ENCODE data around the gene NCF2. TPM values are rescaled to one million over a fixed set of nuclear protein-coding genes. Genes with fewer than 3 reads are reported as not detected.

The NCF2 gene
- total RNA-seq, 1 experiment from 2014 or later, result 5.5 TPM

GRCh38 chr1:183612407-183612806, 22.1 kb upstream of the NCF2 start:
- no TSS peak for BruUV-seq (replicated peaks)
- H3K9me3 Mint-ChIP-seq (ENCODE audit: low read depth, unreplicated experiment), result no peaks in the 10 kb centered on the region
- DNase-seq, result no peak
- CTCF ChIA-PET, result no interaction called here
- H3K27me3 Mint-ChIP-seq (ENCODE audit: unreplicated experiment), result peaks cover 7% of the 10 kb centered on the region
- no peak overlapping the region for H3K27ac Mint-ChIP-seq (ENCODE audit: unreplicated experiment)
- no peak overlapping the region for H3K4me3 Mint-ChIP-seq (ENCODE audit: low read depth, unreplicated experiment)
- no peak for TF ChIP-seq CTCF (IDR thresholded peaks at IDR 0.05; ENCODE audit: unreplicated experiment)
- peaks cover 3% of the 10 kb centered on the region for H3K36me3 Mint-ChIP-seq (ENCODE audit: insufficient read depth, unreplicated experiment)
- intact Hi-C loops (cut with micrococcal nuclease; ENCODE audit: unreplicated experiment), result no loop called here
- peaks cover 41% of the 10 kb centered on the region for H3K4me1 Mint-ChIP-seq (ENCODE audit: low read depth, unreplicated experiment)

GRCh38 chr1:183611021-183611420, 20.8 kb upstream of the NCF2 start:
- no peak overlapping the region for H3K27ac Mint-ChIP-seq (ENCODE audit: unreplicated experiment)
- H3K9me3 Mint-ChIP-seq (ENCODE audit: low read depth, unreplicated experiment), result no peaks in the 10 kb centered on the region
- no peak for TF ChIP-seq CTCF (IDR thresholded peaks at IDR 0.05; ENCODE audit: unreplicated experiment)
- H3K4me3 Mint-ChIP-seq (ENCODE audit: low read depth, unreplicated experiment), result no peak overlapping the region
- no peak for DNase-seq
- peaks cover 3% of the 10 kb centered on the region for H3K36me3 Mint-ChIP-seq (ENCODE audit: insufficient read depth, unreplicated experiment)
- H3K27me3 Mint-ChIP-seq (ENCODE audit: unreplicated experiment), result peaks cover 7% of the 10 kb centered on the region
- intact Hi-C loops (cut with micrococcal nuclease; ENCODE audit: unreplicated experiment), result no loop called here
- H3K4me1 Mint-ChIP-seq (ENCODE audit: low read depth, unreplicated experiment), result peaks cover 37% of the 10 kb centered on the region
- no TSS peak for BruUV-seq (replicated peaks)
- CTCF ChIA-PET, result interaction anchor here (0.8 kb wide), 1 partner anchor 43 kb away, joined by 3 read pairs; no protein-coding TSS in a partner anchor

GRCh38 chr1:183609759-183610452, 19.6 kb upstream of the NCF2 start:
- Mint-ChIP-seq H3K27ac (ENCODE audit: unreplicated experiment) (peak overlapping the region; percentile 71), H3K4me3 (ENCODE audit: low read depth, unreplicated experiment) (no peak overlapping the region), H3K9me3 (ENCODE audit: low read depth, unreplicated experiment) (no peaks in the 10 kb centered on the region), H3K36me3 (ENCODE audit: insufficient read depth, unreplicated experiment) (peaks cover 3% of the 10 kb centered on the region), H3K27me3 (ENCODE audit: unreplicated experiment) (peaks cover 7% of the 10 kb centered on the region), H3K4me1 (ENCODE audit: low read depth, unreplicated experiment) (peaks cover 37% of the 10 kb centered on the region)
- peak; percentile 16 for DNase-seq
- CTCF ChIA-PET, result interaction anchor here (1.0 to 1.3 kb wide), 2 partner anchors 21 to 23 kb away, joined by 3 to 5 read pairs; no protein-coding TSS in a partner anchor
- no peak for TF ChIP-seq CTCF (IDR thresholded peaks at IDR 0.05; ENCODE audit: unreplicated experiment)
- BruUV-seq (replicated peaks), result no TSS peak
- intact Hi-C loops (cut with micrococcal nuclease; ENCODE audit: unreplicated experiment), result no loop called here

DNA sequence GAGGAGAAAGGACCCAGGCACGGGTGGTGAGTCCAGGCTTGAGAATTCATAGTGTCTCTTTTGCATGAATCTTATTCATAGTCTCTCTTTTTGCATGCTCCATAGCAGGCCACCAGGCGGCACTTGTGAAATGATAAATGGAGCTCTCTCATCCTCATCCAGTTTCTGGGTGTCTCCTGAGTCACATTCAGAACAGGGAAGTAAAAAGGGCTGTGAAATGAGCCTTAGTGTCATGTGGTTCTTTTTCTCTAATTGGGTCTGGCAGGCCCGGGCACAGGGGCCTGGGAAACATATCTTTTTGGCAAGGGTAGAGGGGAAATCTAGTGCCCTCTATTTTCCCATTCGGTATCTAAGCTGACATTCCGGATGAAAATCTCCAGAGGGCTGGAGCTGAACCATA, 19.1 kb upstream of the NCF2 start:
- peaks cover 10% of the 10 kb centered on the region for H3K27me3 Mint-ChIP-seq (ENCODE audit: unreplicated experiment)
- H3K4me3 Mint-ChIP-seq (ENCODE audit: low read depth, unreplicated experiment), result no peak overlapping the region
- no peak for TF ChIP-seq CTCF (IDR thresholded peaks at IDR 0.05; ENCODE audit: unreplicated experiment)
- peaks cover 37% of the 10 kb centered on the region for H3K4me1 Mint-ChIP-seq (ENCODE audit: low read depth, unreplicated experiment)
- peak; percentile 10 for DNase-seq
- intact Hi-C loops (cut with micrococcal nuclease; ENCODE audit: unreplicated experiment), result no loop called here
- no peaks in the 10 kb centered on the region for H3K9me3 Mint-ChIP-seq (ENCODE audit: low read depth, unreplicated experiment)
- no TSS peak for BruUV-seq (replicated peaks)
- H3K27ac Mint-ChIP-seq (ENCODE audit: unreplicated experiment), result peak overlapping the region; percentile 71
- H3K36me3 Mint-ChIP-seq (ENCODE audit: insufficient read depth, unreplicated experiment), result peaks cover 3% of the 10 kb centered on the region
- CTCF ChIA-PET, result interaction anchor here (1.0 to 1.3 kb wide), 2 partner anchors 20 to 24 kb away, joined by 3 to 5 read pairs; no protein-coding TSS in a partner anchor
